Measurements from ENCODE around the gene APOO.

The APOO gene

DNA sequence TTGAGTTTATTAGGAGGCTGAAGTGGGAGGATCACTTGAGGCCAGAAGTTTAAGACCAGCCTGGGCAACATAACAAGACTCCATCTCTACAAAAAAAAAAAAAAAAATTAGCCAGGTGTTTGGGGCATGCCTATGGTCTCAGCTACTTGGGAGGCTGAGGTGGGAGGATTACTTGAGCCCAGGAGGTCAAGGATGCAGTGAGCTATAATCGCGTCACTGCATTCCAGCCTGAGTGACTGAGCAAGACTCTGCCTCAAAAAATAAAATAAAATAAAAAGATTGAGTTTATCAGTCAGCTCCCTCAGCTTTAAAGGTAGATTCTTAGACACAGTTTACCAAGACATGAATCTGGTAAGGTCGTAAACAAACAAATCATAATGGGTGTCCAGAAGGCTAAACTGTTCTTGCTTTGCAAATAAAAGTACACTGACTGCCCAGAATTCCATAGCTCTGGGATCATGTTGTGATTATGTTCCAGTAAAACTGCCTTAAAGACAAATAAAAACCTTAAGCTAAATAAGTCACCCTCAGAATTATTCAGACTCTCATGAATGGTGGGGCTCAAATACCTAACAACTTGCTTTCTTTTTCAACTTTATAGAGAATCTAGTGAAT lies 18.7 kb downstream of the APOO start:
- Histone ChIP-seq H3F3A (ENCODE audit: insufficient read depth) (no peaks in the 10 kb centered on the region), H3K9me2 (replicated peaks; ENCODE audit: insufficient read depth, low read length) (no peaks in the 10 kb centered on the region), H3K9me3 (ENCODE audit: insufficient read depth, low read length) (no peaks in the 10 kb centered on the region), H3K27me3 (ENCODE audit: low read length) (no peaks in the 10 kb centered on the region), H4K20me1 (ENCODE audit: low read depth, low read length) (no peaks in the 10 kb centered on the region), H3K27ac (ENCODE audit: low read depth, low read length) (no peak overlapping the region), H3K36me3 (ENCODE audit: low read length) (no peaks in the 10 kb centered on the region), H2AFZ (ENCODE audit: low read depth, low read length, severe bottlenecking) (no peak overlapping the region), H3K4me3 (ENCODE audit: insufficient read depth, low read length, poor library complexity, severe bottlenecking) (no peak overlapping the region), H3K79me2 (ENCODE audit: insufficient read depth, low read length) (no peaks in the 10 kb centered on the region), H3K4me2 (ENCODE audit: low read depth, low read length, poor library complexity, severe bottlenecking) (no peak overlapping the region), H3K9ac (ENCODE audit: low read length) (no peak overlapping the region)
- TF ChIP-seq, protein P1, sequence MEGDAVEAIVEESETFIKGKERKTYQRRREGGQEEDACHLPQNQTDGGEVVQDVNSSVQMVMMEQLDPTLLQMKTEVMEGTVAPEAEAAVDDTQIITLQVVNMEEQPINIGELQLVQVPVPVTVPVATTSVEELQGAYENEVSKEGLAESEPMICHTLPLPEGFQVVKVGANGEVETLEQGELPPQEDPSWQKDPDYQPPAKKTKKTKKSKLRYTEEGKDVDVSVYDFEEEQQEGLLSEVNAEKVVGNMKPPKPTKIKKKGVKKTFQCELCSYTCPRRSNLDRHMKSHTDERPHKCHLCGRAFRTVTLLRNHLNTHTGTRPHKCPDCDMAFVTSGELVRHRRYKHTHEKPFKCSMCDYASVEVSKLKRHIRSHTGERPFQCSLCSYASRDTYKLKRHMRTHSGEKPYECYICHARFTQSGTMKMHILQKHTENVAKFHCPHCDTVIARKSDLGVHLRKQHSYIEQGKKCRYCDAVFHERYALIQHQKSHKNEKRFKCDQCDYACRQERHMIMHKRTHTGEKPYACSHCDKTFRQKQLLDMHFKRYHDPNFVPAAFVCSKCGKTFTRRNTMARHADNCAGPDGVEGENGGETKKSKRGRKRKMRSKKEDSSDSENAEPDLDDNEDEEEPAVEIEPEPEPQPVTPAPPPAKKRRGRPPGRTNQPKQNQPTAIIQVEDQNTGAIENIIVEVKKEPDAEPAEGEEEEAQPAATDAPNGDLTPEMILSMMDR (IDR thresholded peaks at IDR 0.05; ENCODE audit: insufficient read depth, low read length, poor library complexity, severe bottlenecking), result no peak
- TF ChIP-seq EZH2phosphoT487 (conservative IDR thresholded peaks at IDR 0.05; ENCODE audit: low read length), result no peak

DNA sequence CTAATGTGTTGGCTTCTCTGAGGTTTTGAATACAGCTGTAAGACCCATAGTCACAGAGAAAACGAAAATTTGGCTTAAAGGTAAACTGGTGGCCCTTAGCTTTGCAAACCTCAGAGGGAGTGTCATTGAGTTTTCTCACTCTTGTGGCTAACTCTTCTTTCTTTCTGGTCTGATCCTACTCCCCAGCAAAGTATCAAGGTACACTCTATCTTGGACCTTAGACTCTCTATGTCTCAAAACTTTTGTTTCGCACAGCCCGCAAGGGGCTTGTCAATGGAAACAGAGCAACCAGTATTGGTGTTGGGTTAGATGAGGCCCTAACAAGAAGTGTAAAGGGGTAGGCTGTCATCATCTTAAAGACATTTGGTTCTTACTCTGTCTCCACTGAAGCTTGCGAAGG lies 19.8 kb downstream of the APOO start:
- Histone ChIP-seq H3K79me2 (ENCODE audit: insufficient read depth, low read length) (no peaks in the 10 kb centered on the region), H2AFZ (ENCODE audit: low read depth, low read length, severe bottlenecking) (no peak overlapping the region), H3K9ac (ENCODE audit: low read length) (no peak overlapping the region), H3F3A (ENCODE audit: insufficient read depth) (no peaks in the 10 kb centered on the region), H3K27ac (ENCODE audit: low read depth, low read length) (no peak overlapping the region), H3K4me2 (ENCODE audit: low read depth, low read length, poor library complexity, severe bottlenecking) (no peak overlapping the region), H3K4me3 (ENCODE audit: insufficient read depth, low read length, poor library complexity, severe bottlenecking) (no peak overlapping the region), H4K20me1 (ENCODE audit: low read depth, low read length) (no peaks in the 10 kb centered on the region), H3K36me3 (ENCODE audit: low read length) (no peaks in the 10 kb centered on the region), H3K9me3 (ENCODE audit: insufficient read depth, low read length) (no peaks in the 10 kb centered on the region), H3K9me2 (replicated peaks; ENCODE audit: insufficient read depth, low read length) (no peaks in the 10 kb centered on the region), H3K27me3 (ENCODE audit: low read length) (no peaks in the 10 kb centered on the region)
- TF ChIP-seq EZH2phosphoT487 (conservative IDR thresholded peaks at IDR 0.05; ENCODE audit: low read length), result no peak
- TF ChIP-seq, protein P1 (IDR thresholded peaks at IDR 0.05; ENCODE audit: insufficient read depth, low read length, poor library complexity, severe bottlenecking), result no peak

DNA sequence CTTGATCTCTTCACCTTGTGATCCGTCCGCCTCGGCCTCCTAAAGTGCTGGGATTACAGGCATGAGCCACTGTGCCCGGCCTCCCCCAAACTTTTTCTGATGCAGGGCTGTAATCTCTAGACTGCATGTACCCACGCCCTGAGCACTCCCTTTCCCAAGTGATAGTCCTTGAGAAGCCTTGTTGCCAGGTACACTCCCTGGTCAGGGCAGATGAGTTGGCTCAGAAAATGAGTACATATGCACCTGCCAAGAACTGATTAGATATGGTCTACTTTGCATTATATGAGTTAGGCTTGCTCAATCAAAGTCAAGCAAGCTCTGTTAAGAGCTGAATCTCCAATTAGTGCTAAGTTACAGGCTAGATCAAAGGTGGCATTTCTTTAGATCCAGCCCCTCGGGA lies 20.3 kb downstream of the APOO start:
- Histone ChIP-seq H3K27me3 (ENCODE audit: low read length) (no peaks in the 10 kb centered on the region), H3K9ac (ENCODE audit: low read length) (no peak overlapping the region), H3K79me2 (ENCODE audit: insufficient read depth, low read length) (no peaks in the 10 kb centered on the region), H3K4me2 (ENCODE audit: low read depth, low read length, poor library complexity, severe bottlenecking) (no peak overlapping the region), H4K20me1 (ENCODE audit: low read depth, low read length) (no peaks in the 10 kb centered on the region), H3K9me2 (replicated peaks; ENCODE audit: insufficient read depth, low read length) (no peaks in the 10 kb centered on the region), H3F3A (ENCODE audit: insufficient read depth) (no peaks in the 10 kb centered on the region), H3K36me3 (ENCODE audit: low read length) (no peaks in the 10 kb centered on the region), H3K4me3 (ENCODE audit: insufficient read depth, low read length, poor library complexity, severe bottlenecking) (no peak overlapping the region), H2AFZ (ENCODE audit: low read depth, low read length, severe bottlenecking) (no peak overlapping the region), H3K9me3 (ENCODE audit: insufficient read depth, low read length) (no peaks in the 10 kb centered on the region), H3K27ac (ENCODE audit: low read depth, low read length) (no peak overlapping the region)
- TF ChIP-seq EZH2phosphoT487 (conservative IDR thresholded peaks at IDR 0.05; ENCODE audit: low read length), result no peak
- TF ChIP-seq, protein P1 (IDR thresholded peaks at IDR 0.05; ENCODE audit: insufficient read depth, low read length, poor library complexity, severe bottlenecking), result no peak

Data from SU-DHL-6 (cell line).